NCI-H128 (cell line): ENCODE data around the gene OTOA.
"Not testable (repeated sequence)": the region's sequence is repeated elsewhere in the genome, so short reads cannot be mapped to it uniquely, and the experiment has no call there.

Source experiments
- DNase-seq: peaks from one replicate; lab custom pipeline; 2025; ENCODE audit not compliant: unreplicated experiment; lab: John Stamatoyannopoulos, UW

OTOA gene

GRCh38 chr16:21663889-21664647 lies at the start of gene OTOA:
Gene OTOA, plus strand, starts transcription at chr16:21663968. Its CDS starts 14,547 bp downstream, at chr16:21678515.
- DNase-seq = no peak

- no peak for DNase-seq
Measured at GRCh38 chr16:21614896-21615295, 48.9 kb upstream of the OTOA start.

- no peak for DNase-seq
Measured at GRCh38 chr16:21617607-21618006, 46.2 kb upstream of the OTOA start.

GRCh38 chr16:21618281-21618680 lies 45.5 kb upstream of the OTOA start:
- DNase-seq = no peak

- no peak for DNase-seq
Measured at GRCh38 chr16:21619765-21620425, 43.9 kb upstream of the OTOA start.

GRCh38 chr16:21620592-21620991 lies 43.2 kb upstream of the OTOA start:
- DNase-seq = no peak

GRCh38 chr16:21622545-21622944 lies 41.2 kb upstream of the OTOA start:
- DNase-seq = no peak

- DNase-seq = no peak
Measured at GRCh38 chr16:21625026-21625425, 38.7 kb upstream of the OTOA start.

- no peak for DNase-seq
Measured at GRCh38 chr16:21626659-21627277, 37.0 kb upstream of the OTOA start.

GRCh38 chr16:21628121-21628726 lies 35.5 kb upstream of the OTOA start:
- no peak for DNase-seq

- no peak for DNase-seq
Measured at GRCh38 chr16:21628772-21629171, 35.0 kb upstream of the OTOA start.

- not testable (repeated sequence) for DNase-seq
Measured at GRCh38 chr16:21629616-21630539, 33.9 kb upstream of the OTOA start.

GRCh38 chr16:21630866-21631265 lies 32.9 kb upstream of the OTOA start:
- DNase-seq = not testable (repeated sequence)

- DNase-seq = not testable (repeated sequence)
Measured at GRCh38 chr16:21631376-21631775, 32.4 kb upstream of the OTOA start.

- DNase-seq = not testable (repeated sequence)
Measured at GRCh38 chr16:21631951-21632575, 31.7 kb upstream of the OTOA start.

- DNase-seq = no peak
Measured at GRCh38 chr16:21634216-21634615, 29.6 kb upstream of the OTOA start.

- DNase-seq = not testable (repeated sequence)
Measured at GRCh38 chr16:21635694-21636093, 28.1 kb upstream of the OTOA start.

GRCh38 chr16:21637032-21637968 lies 26.5 kb upstream of the OTOA start:
- DNase-seq = no peak

GRCh38 chr16:21638573-21638975 lies 25.2 kb upstream of the OTOA start:
- DNase-seq = no peak
